ENCODE data around the gene AQP3.

GRCh38 chr9:33435821-33436277 is 11.5 kb downstream of the AQP3 start:
- no peak for TF ChIP-seq ZNF274 (IDR thresholded peaks at IDR 0.05; ENCODE audit: low read depth, low read length)
- no peak for TF ChIP-seq YY1 (IDR thresholded peaks at IDR 0.05; ENCODE audit: insufficient read depth, insufficient read length)
- no peak for TF ChIP-seq SUZ12 (IDR thresholded peaks at IDR 0.05; ENCODE audit: extremely low read depth, insufficient read depth, insufficient read length)

All from NT2/D1 (cell line).